Activated CD4-positive, alpha-beta T cell treated with anti-CD3 and anti-CD28 coated beads, Interleukin-2, amount 10 ng/mL, durations not matched to agents 24 days and 14 days (primary cell): Measurements from ENCODE around the gene AMBRA1. TPM values are rescaled to one million over a fixed set of nuclear protein-coding genes. Genes with fewer than 3 reads are reported as not detected.

Experiments used
- DNase-seq: peaks from one replicate; pipeline ENCODE4 v3.0.0; 2022
- H3K27ac Mint-ChIP-seq: one replicate; pipeline ENCODE4 v1.8.0; 2022; ENCODE audit warnings: mild to moderate bottlenecking, mixed read lengths
- H3K27me3 Mint-ChIP-seq: one replicate; pipeline ENCODE4 v1.8.0; 2022; ENCODE audit warnings: mixed read lengths
- H3K36me3 Mint-ChIP-seq: one replicate; pipeline ENCODE4 v1.8.0; 2022; ENCODE audit warnings: low read depth, mild to moderate bottlenecking, mixed read lengths
- H3K4me1 Mint-ChIP-seq: one replicate; pipeline ENCODE4 v1.8.0; 2021; ENCODE audit warnings: mixed read lengths
- H3K4me3 Mint-ChIP-seq: one replicate; pipeline ENCODE4 v1.8.0; 2022; ENCODE audit warnings: mild to moderate bottlenecking, moderate library complexity, mixed read lengths
- H3K9me3 Mint-ChIP-seq: one replicate; pipeline ENCODE4 v1.8.0; 2021; ENCODE audit warnings: mixed read lengths
- intact Hi-C: fragments of 100-400 bp; cut with micrococcal nuclease; formaldehyde crosslinking; loops from one replicate; pipeline ENCODE4 v1.15.1; 2023
- total RNA-seq: library from RNA; stranded (reverse); gene quantifications from 2 replicates; pipeline ENCODE4 v1.2.3, GENCODE V29; 2022

The AMBRA1 gene
- total RNA-seq, 1 donor from 2014 or later: 27.7 TPM

DNA sequence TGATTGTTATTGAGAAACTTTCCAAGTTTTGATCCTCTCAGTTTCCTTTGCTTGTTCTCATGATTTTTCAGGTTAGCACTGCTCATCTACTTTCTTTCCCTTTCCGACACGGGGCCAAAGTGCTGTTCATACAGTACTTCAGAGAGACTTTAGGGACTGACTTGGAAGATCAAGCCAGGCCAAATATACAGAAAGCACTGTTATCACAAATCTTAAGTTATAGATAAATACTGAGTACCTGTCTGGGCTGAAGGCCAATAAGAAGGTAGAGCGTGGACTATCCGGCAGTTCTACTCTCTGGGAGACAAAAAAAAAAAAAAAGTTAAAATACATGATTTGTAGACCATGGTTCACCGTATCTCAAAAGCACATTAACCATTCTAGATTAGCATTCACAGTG lies 46.2 kb downstream of the AMBRA1 start:
- H3K36me3 Mint-ChIP-seq: peaks cover 37% of the 10 kb centered on the region
- DNase-seq: no peak
- H3K4me3 Mint-ChIP-seq: no peak overlapping the region
- no peak overlapping the region for H3K27ac Mint-ChIP-seq
- no peaks in the 10 kb centered on the region for H3K9me3 Mint-ChIP-seq
- H3K27me3 Mint-ChIP-seq: no peaks in the 10 kb centered on the region
- intact Hi-C loops: no loop called here
- peaks cover 4% of the 10 kb centered on the region for H3K4me1 Mint-ChIP-seq

DNA sequence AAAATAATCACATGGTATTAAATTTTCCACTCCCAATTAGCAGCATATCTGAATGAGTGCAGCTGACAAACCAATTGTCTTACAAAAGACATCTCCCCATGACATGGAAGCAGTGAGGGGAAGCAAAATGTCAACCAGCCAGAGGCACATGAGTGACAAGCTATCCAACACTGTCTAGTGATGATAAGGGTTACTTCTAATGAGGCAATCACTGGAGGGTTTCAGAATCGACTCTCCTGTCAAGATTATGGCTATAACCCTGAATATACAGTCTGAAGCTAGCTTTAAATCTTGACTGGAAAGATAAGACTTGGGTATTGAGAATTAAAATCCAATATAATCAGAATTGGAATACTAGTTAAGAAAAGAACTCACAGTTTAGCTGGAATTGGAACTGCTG lies 50.3 kb downstream of the AMBRA1 start:
- Mint-ChIP-seq H3K9me3 (no peaks in the 10 kb centered on the region), H3K4me3 (no peak overlapping the region), H3K27me3 (no peaks in the 10 kb centered on the region), H3K36me3 (peaks cover 52% of the 10 kb centered on the region), H3K4me1 (no peaks in the 10 kb centered on the region), H3K27ac (peak overlapping the region; percentile 5)
- DNase-seq: no peak
- intact Hi-C loops: no loop called here

GRCh38 chr11:46541593-46542371 lies 52.0 kb downstream of the AMBRA1 start:
- intact Hi-C loops: no loop called here

GRCh38 chr11:46540807-46541206 lies 53.0 kb downstream of the AMBRA1 start:
- DNase-seq: no peak
- intact Hi-C loops: no loop called here
- Mint-ChIP-seq H3K4me3 (no peak overlapping the region), H3K27me3 (no peaks in the 10 kb centered on the region), H3K9me3 (no peaks in the 10 kb centered on the region), H3K36me3 (peaks cover 32% of the 10 kb centered on the region), H3K27ac (no peak overlapping the region), H3K4me1 (peaks cover 5% of the 10 kb centered on the region)

More at GRCh38 chr11:46541593-46542371, 52.0 kb downstream of the AMBRA1 start:
- Mint-ChIP-seq H3K4me1 (peaks cover 5% of the 10 kb centered on the region), H3K36me3 (peaks cover 39% of the 10 kb centered on the region), H3K9me3 (no peaks in the 10 kb centered on the region), H3K27ac (no peak overlapping the region), H3K4me3 (no peak overlapping the region), H3K27me3 (no peaks in the 10 kb centered on the region)
- no peak for DNase-seq

DNA sequence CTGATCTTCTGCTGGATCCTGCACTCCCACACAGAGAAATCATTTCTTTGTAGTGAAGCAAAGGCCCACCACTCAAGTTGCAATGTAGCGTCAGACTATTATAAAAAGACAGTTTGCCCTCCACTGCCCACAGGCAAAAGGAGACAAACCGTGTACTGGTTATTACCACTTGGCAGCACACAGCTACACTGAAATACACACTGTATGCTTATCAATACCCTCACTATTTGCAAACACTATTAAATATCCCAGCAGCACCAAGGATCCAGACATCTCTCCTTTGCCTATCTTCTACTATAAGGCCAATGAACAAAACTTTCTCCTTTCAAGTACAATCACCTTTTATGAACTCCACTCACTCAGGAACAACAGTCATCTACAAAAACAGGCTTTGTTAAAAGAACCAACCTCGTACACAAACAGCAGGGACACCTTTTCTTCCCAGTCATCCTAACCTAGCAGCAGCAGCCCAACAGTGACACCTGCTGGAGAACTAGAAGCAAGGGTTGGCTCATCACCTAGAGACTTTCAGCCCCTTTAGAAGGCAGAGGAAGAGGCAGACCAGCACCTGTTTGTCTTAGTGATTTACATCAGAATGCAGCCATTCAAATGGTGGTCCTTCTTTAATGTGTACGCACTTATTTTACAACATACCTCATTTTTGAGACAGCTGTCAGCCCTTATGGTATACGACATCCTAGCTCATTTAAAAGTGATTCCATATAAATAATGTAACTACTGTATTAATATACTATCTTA lies 56.1 kb downstream of the AMBRA1 start:
- H3K4me1 Mint-ChIP-seq: peaks cover 5% of the 10 kb centered on the region
- intact Hi-C loops: loop anchor here (1.0 kb wide), 3 partner anchors 47 to 168 kb away; no protein-coding TSS in a partner anchor
- peaks cover 16% of the 10 kb centered on the region for H3K36me3 Mint-ChIP-seq
- H3K4me3 Mint-ChIP-seq: no peak overlapping the region
- DNase-seq: peak; percentile 89
- H3K27me3 Mint-ChIP-seq: no peaks in the 10 kb centered on the region
- H3K27ac Mint-ChIP-seq: no peak overlapping the region
- H3K9me3 Mint-ChIP-seq: no peaks in the 10 kb centered on the region

- H3K4me1 Mint-ChIP-seq: peaks cover 5% of the 10 kb centered on the region
- H3K36me3 Mint-ChIP-seq: peaks cover 11% of the 10 kb centered on the region
- intact Hi-C loops: no loop called here
- H3K27ac Mint-ChIP-seq: no peak overlapping the region
- DNase-seq: no peak
- no peaks in the 10 kb centered on the region for H3K9me3 Mint-ChIP-seq
- no peaks in the 10 kb centered on the region for H3K27me3 Mint-ChIP-seq
- H3K4me3 Mint-ChIP-seq: no peak overlapping the region
These were observed 56.7 kb downstream of the AMBRA1 start for GRCh38 chr11:46537121-46537520.

DNA sequence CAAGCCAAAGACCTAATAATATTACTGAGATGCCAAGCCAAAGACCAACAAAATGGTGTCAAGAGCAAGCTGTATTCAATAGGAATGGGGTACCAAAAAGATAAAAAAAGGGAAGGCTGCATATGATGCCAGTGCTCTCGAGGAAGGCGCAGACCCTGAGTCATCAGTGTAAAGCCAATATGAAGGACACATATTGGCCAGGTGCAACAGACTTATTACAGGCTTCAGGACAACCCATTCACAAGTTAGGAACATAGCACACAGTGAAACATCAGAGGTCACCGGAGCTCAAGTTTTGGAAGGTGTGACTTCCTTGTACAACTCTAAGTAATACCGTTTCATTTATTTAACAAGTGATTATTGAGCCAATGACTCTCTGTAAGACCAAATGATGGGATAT lies 58.1 kb downstream of the AMBRA1 start:
- Mint-ChIP-seq H3K27me3 (no peaks in the 10 kb centered on the region), H3K36me3 (peaks cover 3% of the 10 kb centered on the region), H3K9me3 (no peaks in the 10 kb centered on the region), H3K27ac (no peak overlapping the region), H3K4me1 (peaks cover 5% of the 10 kb centered on the region), H3K4me3 (no peak overlapping the region)
- no peak for DNase-seq
- intact Hi-C loops: no loop called here

GRCh38 chr11:46534711-46535110 lies 59.1 kb downstream of the AMBRA1 start:
- DNase-seq: no peak
- no peaks in the 10 kb centered on the region for H3K9me3 Mint-ChIP-seq
- peaks cover 6% of the 10 kb centered on the region for H3K4me1 Mint-ChIP-seq
- no peaks in the 10 kb centered on the region for H3K36me3 Mint-ChIP-seq
- intact Hi-C loops: no loop called here
- H3K27me3 Mint-ChIP-seq: no peaks in the 10 kb centered on the region
- H3K27ac Mint-ChIP-seq: no peak overlapping the region
- no peak overlapping the region for H3K4me3 Mint-ChIP-seq

DNA sequence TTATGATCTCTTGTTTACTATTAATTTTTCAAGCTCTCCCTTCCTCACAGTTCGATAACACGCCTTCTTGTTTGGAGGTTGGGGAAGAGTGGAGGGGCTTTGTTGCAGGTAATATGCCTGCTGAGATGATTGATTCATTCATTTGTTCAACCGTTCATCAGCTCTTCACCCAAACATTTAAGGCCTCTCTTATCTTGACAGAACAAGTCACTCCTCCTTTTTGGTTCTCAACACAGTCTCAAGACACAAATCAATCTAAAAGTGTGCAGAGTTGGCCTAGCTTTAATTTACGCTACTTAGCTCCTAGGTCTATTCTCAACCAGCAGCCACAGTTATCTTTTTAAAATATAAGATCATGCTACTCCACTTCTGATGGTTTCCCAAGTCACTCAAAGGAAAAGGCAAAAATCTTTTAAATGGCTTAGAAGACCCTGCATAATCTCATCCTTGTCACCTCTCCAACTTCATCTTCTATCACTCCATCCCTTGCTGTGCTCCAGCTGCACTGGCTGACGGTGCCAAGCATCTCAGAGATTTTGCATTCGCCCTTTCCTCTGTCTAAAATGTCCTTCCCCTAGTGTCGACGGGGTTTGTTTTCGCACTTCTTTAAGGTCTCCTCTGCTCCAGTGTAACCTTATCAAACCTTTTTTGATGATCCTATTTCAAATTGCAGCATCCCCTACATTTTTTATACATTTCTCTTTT lies 60.3 kb downstream of the AMBRA1 start:
- no peak for DNase-seq
- Mint-ChIP-seq H3K27me3 (no peaks in the 10 kb centered on the region), H3K4me1 (peaks cover 18% of the 10 kb centered on the region), H3K36me3 (no peaks in the 10 kb centered on the region), H3K27ac (no peak overlapping the region), H3K4me3 (no peak overlapping the region), H3K9me3 (no peaks in the 10 kb centered on the region)
- intact Hi-C loops: no loop called here

- intact Hi-C loops: loop anchor here (1.0 to 2.0 kb wide), 2 partner anchors 15 to 141 kb away; no protein-coding TSS in a partner anchor
- no peak for DNase-seq
- Mint-ChIP-seq H3K4me3 (no peak overlapping the region), H3K27me3 (no peaks in the 10 kb centered on the region), H3K27ac (no peak overlapping the region), H3K4me1 (peaks cover 16% of the 10 kb centered on the region), H3K9me3 (no peaks in the 10 kb centered on the region), H3K36me3 (peaks cover 8% of the 10 kb centered on the region)
These were observed 63.8 kb downstream of the AMBRA1 start for GRCh38 chr11:46529928-46530574.

DNA sequence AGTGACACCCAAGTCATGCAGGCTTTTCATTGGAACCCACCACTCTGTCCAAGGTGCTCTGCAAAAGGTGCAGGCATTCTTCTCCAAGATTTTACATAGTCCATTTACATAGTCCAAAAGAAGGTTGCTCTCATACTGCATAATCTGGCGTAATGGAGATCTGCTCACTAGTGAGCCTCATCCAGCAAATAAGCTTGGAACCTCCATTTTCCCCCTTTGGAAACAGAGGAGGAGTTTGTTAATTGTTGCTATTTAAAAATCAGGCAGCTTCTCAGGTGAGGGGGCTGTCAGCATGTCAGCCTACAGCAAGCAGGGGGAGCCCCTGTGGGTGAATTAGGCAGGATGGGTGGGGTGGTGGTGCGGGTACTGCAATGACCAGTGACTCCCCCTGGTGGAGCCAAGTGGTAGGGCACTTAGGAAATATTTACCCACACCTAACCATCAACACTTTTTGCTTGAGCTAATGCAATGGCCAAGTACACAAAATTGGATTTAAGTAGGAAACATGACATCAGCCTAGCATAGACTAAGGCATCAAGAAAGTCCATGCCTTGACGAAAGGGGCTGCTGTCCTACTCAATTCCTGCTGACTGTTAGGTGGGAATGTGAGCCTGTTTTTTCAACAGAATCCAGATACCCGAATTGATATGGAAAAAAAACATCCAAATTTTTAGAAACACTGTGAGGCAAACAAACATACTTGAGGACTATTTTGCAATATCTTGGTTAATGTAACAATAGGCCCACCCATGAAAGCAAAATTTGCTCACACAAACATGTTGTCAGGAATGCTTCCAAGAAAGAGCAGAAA lies 64.5 kb downstream of the AMBRA1 start:
- Mint-ChIP-seq H3K27ac (no peak overlapping the region), H3K36me3 (peaks cover 8% of the 10 kb centered on the region), H3K4me3 (no peak overlapping the region), H3K9me3 (no peaks in the 10 kb centered on the region), H3K27me3 (no peaks in the 10 kb centered on the region), H3K4me1 (peaks cover 16% of the 10 kb centered on the region)
- intact Hi-C loops: loop anchor here (1.0 to 2.0 kb wide), 2 partner anchors 14 to 140 kb away; no protein-coding TSS in a partner anchor
- peak; percentile 91 for DNase-seq

DNA sequence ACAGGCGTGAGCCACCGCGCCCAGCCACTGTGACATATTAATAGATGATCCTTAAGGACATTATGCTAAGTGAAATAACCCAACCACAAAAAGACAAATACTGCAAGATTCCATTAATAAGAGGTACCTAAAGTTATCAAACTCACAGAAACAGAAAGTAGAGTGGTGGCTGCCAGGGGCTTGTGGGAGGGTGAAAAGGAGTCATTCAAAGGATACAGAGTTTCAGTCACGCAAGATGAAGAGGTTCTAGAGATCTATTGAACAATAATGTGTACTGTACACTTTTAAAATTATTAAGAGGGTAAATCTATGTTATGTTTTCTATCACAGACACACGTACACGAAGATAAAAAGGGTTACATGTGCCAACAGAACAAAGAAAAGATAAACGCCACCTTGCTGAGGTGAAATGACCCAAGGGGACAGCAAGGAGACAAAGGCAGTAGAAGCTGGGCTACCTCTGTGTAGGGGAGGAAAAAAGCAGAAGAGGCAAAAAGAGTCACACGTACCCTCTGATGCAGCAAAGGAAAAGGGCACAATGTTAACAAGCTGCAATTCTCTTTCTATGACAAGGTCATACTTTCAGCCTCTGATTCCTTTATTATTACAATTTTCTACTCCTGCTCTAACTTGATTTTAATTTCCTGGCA lies 65.3 kb downstream of the AMBRA1 start:
- Mint-ChIP-seq H3K27ac (peak overlapping the region; percentile 17), H3K4me3 (no peak overlapping the region)

More for the DNA sequence above, 65.3 kb downstream of the AMBRA1 start:
- no peak for DNase-seq
- H3K9me3 Mint-ChIP-seq: no peaks in the 10 kb centered on the region
- intact Hi-C loops: loop anchor here (1.0 to 2.0 kb wide), 2 partner anchors 14 to 139 kb away; no protein-coding TSS in a partner anchor
- peaks cover 8% of the 10 kb centered on the region for H3K36me3 Mint-ChIP-seq
- H3K4me1 Mint-ChIP-seq: peaks cover 16% of the 10 kb centered on the region
- H3K27me3 Mint-ChIP-seq: no peaks in the 10 kb centered on the region
